WTC11 (cell line): ENCODE measurements around the gene RNF212. TPM values are rescaled to one million over a fixed set of nuclear protein-coding genes. Genes with fewer than 3 reads are reported as not detected.

ENCODE experiments used
- ATAC-seq: fragments of 200-7000 bp; cut with Tn5 transposase; 2 replicates; pipeline ENCODE4 v1.10.0; 2021; ENCODE audit warnings: mild to moderate bottlenecking, moderate library complexity
- CTCF ChIA-PET: fragments of 300-600 bp; sonication (Branson Sonifier 250); formaldehyde crosslinking; loops from one replicate; lab custom pipeline; 2021; ENCODE audit warnings: antibody characterized with exemption; lab: Charles Lee
- POLR2A ChIA-PET: fragments of 350-600 bp; sonication (Branson Sonifier 250); formaldehyde crosslinking; loops from one replicate; lab custom pipeline; 2021; ENCODE audit warnings: antibody characterized with exemption; lab: Charles Lee
- DNase-seq: peaks from one replicate; pipeline ENCODE4 v3.0.0; 2021; ENCODE audit warnings: low spot score
- H3K27ac Mint-ChIP-seq: 2 replicates; pipeline ENCODE4 v1.8.0; 2021; ENCODE audit warnings: mixed read lengths
- H3K27me3 Mint-ChIP-seq: 2 replicates; pipeline ENCODE4 v1.8.0; 2021; ENCODE audit warnings: low read depth, mild to moderate bottlenecking, moderate library complexity, mixed read lengths
- H3K36me3 Mint-ChIP-seq: 2 replicates; pipeline ENCODE4 v1.8.0; 2021; ENCODE audit warnings: mixed read lengths
- H3K4me1 Mint-ChIP-seq: 2 replicates; pipeline ENCODE4 v1.8.0; 2022; ENCODE audit warnings: mixed read lengths
- H3K4me3 Mint-ChIP-seq: 2 replicates; pipeline ENCODE4 v1.8.0; 2021; ENCODE audit warnings: mild to moderate bottlenecking, moderate library complexity, mixed read lengths
- H3K9me3 Mint-ChIP-seq: 2 replicates; pipeline ENCODE4 v1.8.0; 2021; ENCODE audit warnings: mixed read lengths
- CDX4 ChIP-seq: fragments of 250-450 bp; sonication (Bioruptor Pico); IDR thresholded peaks from 2 replicates; pipeline ENCODE4 v1.9.0; 2021; ENCODE audit warnings: moderate library complexity, mild to moderate bottlenecking, inconsistent platforms, borderline replicate concordance
- CREM ChIP-seq: sonication (generic); formaldehyde crosslinking; IDR thresholded peaks from 2 replicates; pipeline ENCODE4 v1.8.1; 2022; ENCODE audit warnings: mild to moderate bottlenecking, missing genetic modification reagents, moderate library complexity
- E2F5 ChIP-seq: sonication (generic); formaldehyde crosslinking; IDR thresholded peaks from 2 replicates; pipeline ENCODE4 v1.8.1; 2022; ENCODE audit warnings: mild to moderate bottlenecking, moderate library complexity, missing genetic modification reagents
- FOXP1 ChIP-seq: sonication (generic); formaldehyde crosslinking; IDR thresholded peaks from 2 replicates; pipeline ENCODE4 v1.8.0; 2022; ENCODE audit warnings: missing genetic modification reagents, mild to moderate bottlenecking, moderate library complexity, borderline replicate concordance
- IRF1 ChIP-seq: sonication (generic); formaldehyde crosslinking; IDR thresholded peaks from 2 replicates; pipeline ENCODE4 v1.8.0; 2023; ENCODE audit warnings: missing genetic modification reagents
- NR3C1 ChIP-seq: sonication (generic); formaldehyde crosslinking; conservative IDR thresholded peaks from 2 replicates; pipeline ENCODE4 v1.8.1; 2023; ENCODE audit warnings: low read depth, mild to moderate bottlenecking, missing genetic modification reagents
- PRDM15 ChIP-seq: sonication (generic); formaldehyde crosslinking; IDR thresholded peaks from 2 replicates; pipeline ENCODE4 v1.8.0; 2022; ENCODE audit warnings: missing genetic modification reagents
- PRRX2 ChIP-seq: fragments of 250-450 bp; sonication (Bioruptor Pico); IDR thresholded peaks from 2 replicates; pipeline ENCODE4 v1.8.0; 2021; ENCODE audit warnings: mild to moderate bottlenecking
- SMAD4 ChIP-seq: sonication (generic); formaldehyde crosslinking; IDR thresholded peaks from 2 replicates; pipeline ENCODE4 v1.8.0; 2022; ENCODE audit warnings: mild to moderate bottlenecking, missing genetic modification reagents
- SOX15 ChIP-seq: fragments of 250-450 bp; sonication (Bioruptor Pico); IDR thresholded peaks from 2 replicates; pipeline ENCODE4 v1.9.0; 2021; ENCODE audit warnings: mild to moderate bottlenecking
- TEAD1 ChIP-seq: sonication (generic); formaldehyde crosslinking; IDR thresholded peaks from 2 replicates; pipeline ENCODE4 v1.8.0; 2022; ENCODE audit warnings: mild to moderate bottlenecking, missing genetic modification reagents
- USF1 ChIP-seq: sonication (generic); formaldehyde crosslinking; IDR thresholded peaks from 2 replicates; pipeline ENCODE4 v1.8.0; 2022; ENCODE audit warnings: mild to moderate bottlenecking, missing genetic modification reagents
- ZMAT4 ChIP-seq: fragments of 250-450 bp; sonication (Bioruptor Pico); IDR thresholded peaks from 2 replicates; pipeline ENCODE4 v1.9.0; 2021; ENCODE audit warnings: mild to moderate bottlenecking
- ZNF121 ChIP-seq: sonication (generic); formaldehyde crosslinking; IDR thresholded peaks from 2 replicates; pipeline ENCODE4 v1.8.0; 2023; ENCODE audit warnings: missing genetic modification reagents
- ZNF138 ChIP-seq: sonication (generic); formaldehyde crosslinking; conservative IDR thresholded peaks from 2 replicates; pipeline ENCODE4 v1.8.1; 2022; ENCODE audit warnings: mild to moderate bottlenecking, moderate library complexity, missing genetic modification reagents
- ZNF219 ChIP-seq: sonication (generic); formaldehyde crosslinking; IDR thresholded peaks from 2 replicates; pipeline ENCODE4 v1.8.0; 2023; ENCODE audit warnings: missing genetic modification reagents, mild to moderate bottlenecking, borderline replicate concordance
- ZNF532 ChIP-seq: fragments of 250-450 bp; sonication (Bioruptor Pico); IDR thresholded peaks from 2 replicates; pipeline ENCODE4 v1.9.0; 2021; ENCODE audit warnings: mild to moderate bottlenecking, borderline replicate concordance
- total RNA-seq: library from RNA; stranded (reverse); gene quantifications from 3 replicates; pipeline ENCODE4 v1.2.3, GENCODE V29; 2021

RNF212 gene
- total RNA-seq, 1 experiment from 2014 or later: 1.0 TPM

GRCh38 chr4:1027915-1028238 is 85.5 kb downstream of the RNF212 start:
- CTCF ChIA-PET: interaction anchor here (1.3 kb wide), 1 partner anchor 23 kb away, joined by 3 read pairs; no protein-coding TSS in a partner anchor
- Mint-ChIP-seq H3K36me3 (peaks cover 12% of the 10 kb centered on the region), H3K27ac (no peak overlapping the region), H3K9me3 (no peaks in the 10 kb centered on the region), H3K4me3 (no peak overlapping the region), H3K4me1 (no peaks in the 10 kb centered on the region; the same call in 1 of the 2 replicates), H3K27me3 (no peaks in the 10 kb centered on the region)
- ATAC-seq: no peak
- no peak for TF ChIP-seq USF1 (CRISPR knock-in tag)
- TF ChIP-seq ZMAT4: no peak
- TF ChIP-seq ZNF532 (CRISPR knock-in tag): no peak
- TF ChIP-seq E2F5 (CRISPR knock-in tag): no peak
- no peak for TF ChIP-seq NR3C1 (CRISPR knock-in tag)
- TF ChIP-seq ZNF121 (CRISPR knock-in tag): no peak
- no peak for TF ChIP-seq SMAD4 (CRISPR knock-in tag)
- no peak for TF ChIP-seq ZNF138 (CRISPR knock-in tag)
- no peak for TF ChIP-seq ZNF219
- TF ChIP-seq SOX15 (CRISPR knock-in tag): no peak
- TF ChIP-seq FOXP1: no peak
- no peak for TF ChIP-seq PRRX2 (CRISPR knock-in tag)
- no peak for TF ChIP-seq IRF1
- no peak for TF ChIP-seq CREM
- TF ChIP-seq CDX4: no peak
- TF ChIP-seq TEAD1 (CRISPR knock-in tag): no peak
- no peak for TF ChIP-seq PRDM15 (CRISPR knock-in tag)
- POLR2A ChIA-PET: no interaction called here
- DNase-seq: no peak
